Retina (tissue), 1 donor: ENCODE data around the gene FXN.
"Not testable (repeated sequence)": the region's sequence is repeated elsewhere in the genome, so short reads cannot be mapped to it uniquely, and the experiment has no call there.

ENCODE experiments used
- DNase-seq: peaks from one replicate; pipeline ENCODE4 v3.0.0-alpha.2; 2016

The FXN gene

GRCh38 chr9:69027355-69028097, 8.0 kb upstream of the FXN start:
- peak; percentile 67 for DNase-seq

GRCh38 chr9:69028754-69029153, 6.8 kb upstream of the FXN start:
- no peak for DNase-seq

- DNase-seq, result no peak
Observed at GRCh38 chr9:69029535-69029934, 6.0 kb upstream of the FXN start.

- DNase-seq, result no peak
Observed at GRCh38 chr9:69030851-69031645, 4.5 kb upstream of the FXN start.

- DNase-seq, result no peak
Observed at GRCh38 chr9:69034071-69034470, 1.5 kb upstream of the FXN start.

GRCh38 chr9:69036309-69036708, 757 bp downstream of the FXN start:
- DNase-seq, result no peak

GRCh38 chr9:69036799-69037198, 1.2 kb downstream of the FXN start:
- DNase-seq, result no peak

- DNase-seq, result no peak
Observed at GRCh38 chr9:69040646-69041045, 5.1 kb downstream of the FXN start.

GRCh38 chr9:69044240-69045219, 9.0 kb downstream of the FXN start:
- peak; percentile 24 for DNase-seq

GRCh38 chr9:69045821-69046220, 10.3 kb downstream of the FXN start:
- no peak for DNase-seq

GRCh38 chr9:69046723-69047122, 11.2 kb downstream of the FXN start:
- DNase-seq, result no peak

GRCh38 chr9:69047371-69047770, 11.8 kb downstream of the FXN start:
- no peak for DNase-seq

GRCh38 chr9:69049094-69049493, 13.5 kb downstream of the FXN start:
- no peak for DNase-seq

- not testable (repeated sequence) for DNase-seq
Observed at GRCh38 chr9:69050936-69051335, 15.4 kb downstream of the FXN start.

GRCh38 chr9:69054989-69055388, 19.4 kb downstream of the FXN start:
- DNase-seq, result no peak

- no peak for DNase-seq
Observed at GRCh38 chr9:69056191-69056815, 20.8 kb downstream of the FXN start.

GRCh38 chr9:69058101-69058500, 22.5 kb downstream of the FXN start:
- no peak for DNase-seq

- no peak for DNase-seq
Observed at GRCh38 chr9:69060766-69061165, 25.2 kb downstream of the FXN start.

GRCh38 chr9:69062195-69062594, 26.6 kb downstream of the FXN start:
- DNase-seq, result no peak

- no peak for DNase-seq
Observed at GRCh38 chr9:69063839-69064238, 28.3 kb downstream of the FXN start.

- DNase-seq, result no peak
Observed at GRCh38 chr9:69065660-69066059, 30.1 kb downstream of the FXN start.

GRCh38 chr9:69066955-69067354, 31.4 kb downstream of the FXN start:
- DNase-seq, result no peak

- DNase-seq, result no peak
Observed at GRCh38 chr9:69070201-69070600, 34.6 kb downstream of the FXN start.
